CD4-positive, alpha-beta memory T cell (primary cell): Measurements from ENCODE around the gene OR52K1. TPM values are rescaled to one million over a fixed set of nuclear protein-coding genes. Genes with fewer than 3 reads are reported as not detected.
"Not testable (repeated sequence)": the region's sequence is repeated elsewhere in the genome, so short reads cannot be mapped to it uniquely, and the experiment has no call there.

ENCODE experiments used
- CTCF ChIA-PET: fragments of 350-600 bp; sonication (Branson Sonifier 250); formaldehyde crosslinking; loops from one replicate; lab custom pipeline; 2021; ENCODE audit warnings: inconsistent platforms; ENCODE audit not compliant: partially characterized antibody; lab: Charles Lee
- POLR2A ChIA-PET: fragments of 350-600 bp; sonication (Branson Sonifier 250); formaldehyde crosslinking; loops from one replicate; lab custom pipeline; 2021; ENCODE audit not compliant: partially characterized antibody; lab: Charles Lee
- DNase-seq, 5 donors: peaks; one replicate each; pipeline versions ENCODE4 v3.0.0 to v3.0.0-alpha.2; 2020 to 2022; ENCODE audit warnings: mixed read lengths in 1 of 5
- H3K27ac ChIP-seq: one replicate; pipeline ENCODE4 v1.7.0; 2013; ENCODE audit warnings: low read depth, low read length
- H3K27me3 ChIP-seq: 2 replicates; pipeline ENCODE4 v1.7.0; 2013; ENCODE audit warnings: mild to moderate bottlenecking, low read length, moderate library complexity; ENCODE audit not compliant: insufficient read depth
- H3K36me3 ChIP-seq: 2 replicates; pipeline ENCODE4 v1.7.0; 2013; ENCODE audit warnings: mild to moderate bottlenecking, low read length, moderate library complexity; ENCODE audit not compliant: insufficient read depth
- H3K4me1 ChIP-seq: 2 replicates; pipeline ENCODE4 v1.7.0; 2013; ENCODE audit warnings: mild to moderate bottlenecking, low read length, moderate library complexity; ENCODE audit not compliant: insufficient read depth
- H3K4me3 ChIP-seq, 2 donors: one replicate each; pipeline ENCODE4 v1.7.0; 2013; ENCODE audit warnings: low read length in 2 of 2, mild to moderate bottlenecking in 1 of 2
- H3K9me3 ChIP-seq, 2 donors: one replicate each; pipeline ENCODE4 v1.7.0; 2013; ENCODE audit warnings: low read length in 2 of 2, control low read depth in 1 of 2; ENCODE audit not compliant: control insufficient read depth in 1 of 2
- H3K27ac Mint-ChIP-seq, 7 donors: one replicate each; pipeline ENCODE4 v1.8.0; 2020 to 2021; ENCODE audit warnings: mixed read lengths in 7 of 7, mild to moderate bottlenecking in 6 of 7, inconsistent platforms in 3 of 7, moderate library complexity in 3 of 7
- H3K27me3 Mint-ChIP-seq, 2 donors: one replicate each; pipeline ENCODE4 v1.8.0; 2020 to 2021; ENCODE audit warnings: mixed read lengths in 2 of 2
- H3K36me3 Mint-ChIP-seq, 2 donors: one replicate each; pipeline ENCODE4 v1.8.0; 2020 to 2021; ENCODE audit warnings: mixed read lengths in 2 of 2, inconsistent platforms in 1 of 2, mild to moderate bottlenecking in 1 of 2
- H3K4me1 Mint-ChIP-seq, 4 donors: one replicate each; pipeline ENCODE4 v1.8.0; 2020 to 2021; ENCODE audit warnings: mixed read lengths in 4 of 4, mild to moderate bottlenecking in 1 of 4
- H3K4me3 Mint-ChIP-seq, 8 donors: one replicate each; pipeline ENCODE4 v1.8.0; 2020 to 2021; ENCODE audit warnings: mixed read lengths in 8 of 8, mild to moderate bottlenecking in 7 of 8, moderate library complexity in 6 of 8, inconsistent platforms in 3 of 8
- H3K9me3 Mint-ChIP-seq, 8 donors: one replicate each; pipeline ENCODE4 v1.8.0; 2020 to 2021; ENCODE audit warnings: mixed read lengths in 8 of 8, mild to moderate bottlenecking in 5 of 8, inconsistent platforms in 3 of 8, moderate library complexity in 1 of 8
- intact Hi-C: fragments of 100-400 bp; cut with micrococcal nuclease; formaldehyde crosslinking; loops from one replicate; pipeline ENCODE4 v1.15.1; 2023
- polyA plus RNA-seq, 2 donors: library from polyadenylated mRNA; unstranded; fragments of 300-500 nt; fragmentation: Illumina TruSeq; gene quantifications; one replicate each; pipeline ENCODE4 v1.2.3, GENCODE V29; 2021
- total RNA-seq, 2 experiments: library from RNA; stranded (reverse); gene quantifications; one replicate each; pipeline ENCODE4 v1.2.3, GENCODE V29; 2021

OR52K1 gene
- total and polyA plus RNA-seq, 4 experiments from 2014 or later = 0.18 TPM; not detected in 3

DNA sequence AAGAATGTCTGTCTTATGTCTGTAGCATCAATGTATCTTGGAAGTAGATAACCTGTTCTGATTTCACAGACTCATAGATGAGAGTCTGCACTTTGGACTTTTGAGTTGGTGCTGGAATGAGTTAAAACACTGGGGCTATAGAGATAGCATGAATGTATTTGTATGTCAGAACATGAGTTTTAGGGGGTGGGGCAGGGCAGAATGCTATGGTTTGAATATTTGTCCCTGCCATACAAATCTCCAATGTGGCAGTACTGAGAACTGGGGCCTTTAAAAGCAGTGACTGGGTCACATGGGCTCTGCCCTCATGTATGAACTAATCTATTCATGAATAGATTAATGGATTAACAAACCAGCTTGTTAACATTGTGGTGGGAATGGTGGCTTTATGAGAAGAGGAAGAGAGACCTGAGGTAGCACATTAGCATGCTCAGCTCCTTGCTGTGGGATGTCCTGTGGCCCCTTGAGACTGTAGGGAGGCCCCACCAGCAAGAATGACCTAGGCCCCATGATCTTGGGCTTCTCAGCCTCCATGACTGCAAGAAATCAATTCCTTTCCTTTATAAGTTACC, 15.5 kb upstream of the OR52K1 start:
- no peak overlapping the region for H3K27ac ChIP-seq
- Mint-ChIP-seq H3K9me3 (peaks cover 0 to 14% (median 4%) of the 10 kb centered on the region in 8 donors), H3K4me1 (no peaks in the 10 kb centered on the region), H3K36me3 (no peaks in the 10 kb centered on the region), H3K27me3 (peaks cover 3 to 6% of the 10 kb centered on the region in 2 donors), H3K27ac (no peak overlapping the region), H3K4me3 (no peak overlapping the region)
- H3K36me3 ChIP-seq = no peaks in the 10 kb centered on the region
- H3K4me1 ChIP-seq = no peaks in the 10 kb centered on the region
- DNase-seq = no peak
- H3K9me3 ChIP-seq = no peaks in the 10 kb centered on the region
- ChIA-PET POLR2A (no interaction called here), CTCF (no interaction called here)
- no peaks in the 10 kb centered on the region for H3K27me3 ChIP-seq
- intact Hi-C loops = no loop called here
- no peak overlapping the region for H3K4me3 ChIP-seq

DNA sequence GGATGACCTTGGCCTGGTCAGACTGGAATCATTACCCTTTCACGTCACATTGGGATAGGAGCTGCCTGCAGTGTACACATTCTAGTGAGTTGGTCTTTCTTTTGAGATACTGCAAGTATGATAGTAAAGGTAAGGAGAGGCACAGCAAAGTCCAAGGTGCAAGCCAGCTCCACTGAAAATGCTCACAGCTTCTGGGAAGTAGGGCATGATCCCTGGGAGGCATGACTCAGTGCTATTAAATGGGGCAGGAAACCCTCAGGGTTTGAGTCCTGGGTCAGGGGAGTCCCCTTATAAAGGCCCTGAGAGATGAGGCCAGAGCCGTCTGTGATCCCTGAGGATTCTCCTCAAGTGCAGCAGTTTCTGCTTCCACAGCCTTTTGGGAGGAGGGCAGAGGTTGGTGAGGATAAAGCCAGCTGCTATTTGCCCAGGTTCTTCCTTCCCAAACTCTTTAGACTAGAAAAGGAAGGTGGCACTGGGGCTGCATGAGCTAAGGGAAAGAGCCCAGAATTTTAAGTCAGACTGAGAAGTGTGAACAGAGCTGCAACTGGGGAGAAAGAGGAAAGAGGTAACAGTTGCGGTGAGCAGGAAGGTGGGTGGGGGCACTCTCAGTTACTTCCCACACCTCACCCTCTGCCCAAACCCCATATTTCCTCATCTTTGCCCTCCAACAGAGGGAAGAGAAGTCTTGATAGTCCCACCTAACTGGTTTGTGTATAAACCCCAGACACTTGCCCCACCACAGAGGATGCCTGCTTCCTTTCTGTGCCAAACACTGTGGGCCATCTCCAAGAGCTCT, 14.4 kb upstream of the OR52K1 start:
- Mint-ChIP-seq H3K27ac (no peak overlapping the region), H3K4me1 (no peaks in the 10 kb centered on the region), H3K27me3 (peaks cover 7 to 8% of the 10 kb centered on the region in 2 donors), H3K36me3 (no peaks in the 10 kb centered on the region), H3K9me3 (peaks cover 0 to 14% (median 4%) of the 10 kb centered on the region in 8 donors), H3K4me3 (no peak overlapping the region)
- POLR2A ChIA-PET = no interaction called here
- Histone ChIP-seq H3K27me3 (no peaks in the 10 kb centered on the region), H3K9me3 (no peaks in the 10 kb centered on the region), H3K4me1 (no peaks in the 10 kb centered on the region), H3K36me3 (no peaks in the 10 kb centered on the region), H3K27ac (no peak overlapping the region), H3K4me3 (no peak overlapping the region)
- CTCF ChIA-PET = interaction anchor here (1.4 kb wide), 1 partner anchor 281 kb away, joined by 4 read pairs; no protein-coding TSS in a partner anchor
- no peak for DNase-seq
- intact Hi-C loops = no loop called here

DNA sequence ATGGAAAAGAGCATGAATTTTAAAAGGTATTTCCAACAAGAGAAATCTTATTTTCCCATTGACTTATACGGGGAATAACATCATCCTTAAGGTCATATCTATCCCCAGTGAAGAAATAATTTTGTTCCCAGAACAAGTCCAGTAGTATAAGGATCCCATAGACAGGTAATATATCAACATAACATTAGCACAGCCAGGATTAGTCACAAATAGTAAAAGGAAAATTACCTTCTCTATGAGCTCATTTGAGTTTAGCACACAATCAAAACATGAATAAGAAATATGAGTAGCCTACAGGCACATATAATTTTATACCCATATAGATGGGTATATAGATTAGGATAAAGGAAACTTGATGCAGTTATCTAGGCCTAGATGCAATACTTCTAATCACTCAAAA, 2.8 kb upstream of the OR52K1 start:
- H3K27ac ChIP-seq = no peak overlapping the region
- no peak overlapping the region for H3K4me3 Mint-ChIP-seq
- H3K27me3 Mint-ChIP-seq = peaks cover 7 to 21% of the 10 kb centered on the region in 2 donors
- H3K4me3 ChIP-seq = no peak overlapping the region
- H3K27me3 ChIP-seq = no peaks in the 10 kb centered on the region
- no peak for DNase-seq
- H3K4me1 ChIP-seq = no peaks in the 10 kb centered on the region
- no peaks in the 10 kb centered on the region for H3K36me3 ChIP-seq
- CTCF ChIA-PET = interaction anchor here (1.0 kb wide), 1 partner anchor 12 kb away, joined by 3 read pairs; no protein-coding TSS in a partner anchor
- no peaks in the 10 kb centered on the region for H3K9me3 Mint-ChIP-seq
- H3K27ac Mint-ChIP-seq = no peak overlapping the region
- H3K9me3 ChIP-seq = no peaks in the 10 kb centered on the region
- no peaks in the 10 kb centered on the region for H3K4me1 Mint-ChIP-seq
- POLR2A ChIA-PET = no interaction called here
- intact Hi-C loops = no loop called here
- no peaks in the 10 kb centered on the region for H3K36me3 Mint-ChIP-seq

DNA sequence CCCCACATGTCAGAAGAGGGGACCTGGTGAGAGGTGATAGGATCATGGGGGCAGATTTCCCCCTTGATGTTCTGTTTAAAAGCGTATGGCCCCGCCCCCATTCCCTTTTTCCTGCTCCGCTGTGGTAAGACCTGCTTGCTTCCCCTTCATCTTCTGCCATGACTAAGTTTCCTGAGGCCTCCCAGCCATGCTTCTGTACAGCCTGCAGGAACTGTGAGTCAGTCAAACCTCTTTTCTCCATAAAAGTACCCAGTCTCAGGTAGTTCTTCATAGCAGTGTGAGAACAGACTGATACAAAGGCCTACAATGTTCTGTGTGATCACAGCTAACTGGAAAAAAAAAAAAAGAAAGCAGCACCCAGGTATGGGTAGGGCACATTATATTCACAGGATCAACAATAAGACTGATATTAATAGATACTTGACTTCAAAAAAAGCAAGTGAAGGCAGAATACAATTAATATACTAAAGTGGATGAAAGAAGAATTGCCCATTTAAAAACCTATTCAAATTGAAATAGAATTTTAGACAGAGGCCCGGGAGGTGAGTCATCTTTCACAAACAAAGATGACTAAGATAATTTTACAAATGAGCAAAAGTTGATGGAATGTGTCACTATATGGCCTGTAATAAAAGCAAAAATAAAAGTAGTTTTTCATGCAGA, 1.7 kb upstream of the OR52K1 start:
- ChIA-PET POLR2A (no interaction called here), CTCF (no interaction called here)
- Mint-ChIP-seq H3K4me1 (no peaks in the 10 kb centered on the region), H3K27ac (no peak overlapping the region), H3K36me3 (no peaks in the 10 kb centered on the region), H3K9me3 (no peaks in the 10 kb centered on the region), H3K4me3 (no peak overlapping the region), H3K27me3 (peaks cover 7 to 14% of the 10 kb centered on the region in 2 donors)
- Histone ChIP-seq H3K4me3 (no peak overlapping the region), H3K4me1 (no peaks in the 10 kb centered on the region), H3K27me3 (no peaks in the 10 kb centered on the region), H3K36me3 (no peaks in the 10 kb centered on the region), H3K27ac (no peak overlapping the region), H3K9me3 (no peaks in the 10 kb centered on the region)
- DNase-seq = no peak
- intact Hi-C loops = no loop called here

DNA sequence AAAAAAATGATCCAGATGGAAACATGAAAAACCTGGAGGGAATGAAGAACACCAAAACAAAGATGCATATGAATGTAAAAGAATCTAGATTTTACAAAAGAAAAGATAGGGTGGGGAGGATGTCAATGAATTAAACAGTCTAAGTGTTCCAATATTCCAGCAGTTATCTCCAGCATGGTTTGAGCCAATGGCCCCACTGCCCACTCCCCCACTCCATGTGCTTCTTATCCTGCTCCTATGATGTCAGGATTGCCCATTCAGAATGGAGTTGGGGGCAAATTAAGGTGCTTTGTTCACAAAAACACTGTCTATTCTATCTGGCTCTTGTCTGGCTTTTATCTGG, 1.2 kb upstream of the OR52K1 start:
- Mint-ChIP-seq H3K27me3 (peaks cover 7 to 14% of the 10 kb centered on the region in 2 donors), H3K27ac (no peak overlapping the region), H3K9me3 (no peaks in the 10 kb centered on the region), H3K36me3 (no peaks in the 10 kb centered on the region), H3K4me3 (no peak overlapping the region), H3K4me1 (no peaks in the 10 kb centered on the region)
- Histone ChIP-seq H3K4me3 (no peak overlapping the region), H3K4me1 (no peaks in the 10 kb centered on the region), H3K9me3 (no peaks in the 10 kb centered on the region), H3K27ac (no peak overlapping the region), H3K36me3 (no peaks in the 10 kb centered on the region), H3K27me3 (no peaks in the 10 kb centered on the region)
- POLR2A ChIA-PET = no interaction called here
- intact Hi-C loops = no loop called here
- no peak for DNase-seq
- CTCF ChIA-PET = no interaction called here

DNA sequence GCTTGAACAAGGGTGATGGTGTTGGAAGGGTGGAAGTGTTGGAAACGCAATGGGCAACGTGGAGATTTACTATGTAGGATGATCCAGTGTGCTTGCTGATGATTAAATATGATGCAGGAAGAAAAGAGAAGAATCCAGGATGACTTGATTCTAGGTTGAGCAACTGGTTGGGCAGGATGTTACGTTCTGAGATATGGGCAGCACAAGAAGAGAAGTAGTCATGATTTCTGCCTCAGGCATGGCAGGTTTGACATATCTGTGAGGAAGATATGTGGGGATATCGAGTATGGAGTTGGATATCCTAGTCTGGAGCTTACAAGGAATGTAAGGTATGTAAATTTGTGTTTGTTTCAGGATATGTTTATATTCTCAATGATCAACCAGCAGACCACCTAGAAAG, 1.9 kb downstream of the OR52K1 start:
- Histone ChIP-seq H3K4me1 (no peaks in the 10 kb centered on the region), H3K4me3 (no peak overlapping the region), H3K27ac (no peak overlapping the region), H3K9me3 (no peaks in the 10 kb centered on the region), H3K27me3 (no peaks in the 10 kb centered on the region), H3K36me3 (no peaks in the 10 kb centered on the region)
- no peak overlapping the region for H3K4me3 Mint-ChIP-seq
- CTCF ChIA-PET = interaction anchor here (0.7 kb wide), 1 partner anchor 9 kb away, joined by 3 read pairs; no protein-coding TSS in a partner anchor
- intact Hi-C loops = no loop called here
- H3K36me3 Mint-ChIP-seq = no peaks in the 10 kb centered on the region
- POLR2A ChIA-PET = no interaction called here
- H3K4me1 Mint-ChIP-seq = no peaks in the 10 kb centered on the region
- peaks cover 2 to 11% of the 10 kb centered on the region in 2 donors for H3K27me3 Mint-ChIP-seq
- H3K27ac Mint-ChIP-seq = no peak overlapping the region
- no peak for DNase-seq
- H3K9me3 Mint-ChIP-seq = peaks cover 0 to 1% (median 0%) of the 10 kb centered on the region in 8 donors

DNA sequence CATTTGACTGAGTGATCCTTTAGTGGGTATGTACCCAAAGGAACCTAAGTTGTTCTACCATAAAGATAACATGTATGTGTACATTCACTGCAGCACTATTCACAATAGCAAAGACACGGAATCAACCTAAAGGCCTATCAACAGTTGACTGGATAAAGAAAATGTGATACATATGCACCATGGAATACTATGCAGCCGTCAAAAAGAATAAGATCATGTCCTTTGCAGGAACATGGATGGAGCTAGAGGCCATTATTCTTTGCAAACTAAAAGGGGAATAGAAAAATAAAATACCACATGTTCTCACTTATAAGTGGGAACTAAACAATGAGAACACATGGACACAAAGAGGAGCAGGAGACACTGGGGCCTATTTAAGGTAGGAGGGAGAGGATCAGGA, 9.0 kb downstream of the OR52K1 start:
- DNase-seq, H3K27ac Mint-ChIP-seq, POLR2A ChIA-PET: not testable (repeated sequence)

More for the DNA sequence above, 9.0 kb downstream of the OR52K1 start:
- H3K4me3 Mint-ChIP-seq, H3K4me3 ChIP-seq, intact Hi-C loops, H3K36me3 Mint-ChIP-seq, H3K4me1 Mint-ChIP-seq, H3K9me3 Mint-ChIP-seq, H3K4me1 ChIP-seq, H3K27me3 ChIP-seq, H3K27ac ChIP-seq, H3K36me3 ChIP-seq, H3K9me3 ChIP-seq: not testable (repeated sequence)
- H3K27me3 Mint-ChIP-seq = peaks cover 2 to 13% of the 10 kb centered on the region in 2 donors
- CTCF ChIA-PET = interaction anchor here (1.0 to 7.8 kb wide), 5 partner anchors 9 to 305 kb away, joined by 3 to 178 read pairs (median 3); partner anchors contain the start of genes OR52K1 and OR52M1
